Measurements from ENCODE around the gene EPHX1. TPM values are rescaled to one million over a fixed set of nuclear protein-coding genes. Genes with fewer than 3 reads are reported as not detected.

EPHX1 gene
- total and polyA plus RNA-seq, 10 of the 15 experiments (the other 5 are each of a cell fraction or from before 2014, with no cell fraction given): 0.33 to 2.9 (median 0.78) TPM; not detected in 2

DNA sequence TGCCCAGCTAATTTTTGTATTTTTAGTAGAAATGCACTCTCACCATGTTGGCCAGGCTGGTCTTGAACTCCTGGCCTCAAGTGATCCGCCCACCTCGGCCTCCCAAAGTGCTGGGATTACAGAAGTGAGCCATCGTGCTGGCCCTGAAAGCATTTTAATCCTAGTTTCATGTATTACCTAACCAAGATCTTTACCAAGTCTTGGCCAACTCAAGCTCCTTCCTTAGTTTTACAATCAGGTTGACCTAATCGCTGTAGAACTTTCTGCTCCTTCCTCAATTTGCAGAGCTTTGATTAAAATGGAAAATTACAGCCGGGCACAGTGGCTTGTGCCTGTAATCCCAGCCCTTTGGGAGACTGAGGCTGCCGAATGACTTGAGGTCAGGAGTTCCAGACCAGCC is 75.4 kb downstream of the EPHX1 start:
- Histone ChIP-seq H3K4me1 (ENCODE audit: control insufficient read depth, insufficient read depth, low read length) (peaks cover 17% of the 10 kb centered on the region), H3K4me3 (no peak overlapping the region), H3K27me3 (replicated peaks in 1 of 2; ENCODE audit: control insufficient read depth in 2 of 2, insufficient read depth in 2 of 2, low read length in 1 of 2) (no peaks in the 10 kb centered on the region), H3K4me2 (ENCODE audit: control insufficient read depth, insufficient read depth) (no peak overlapping the region), H3K79me2 (ENCODE audit: control insufficient read depth, insufficient read depth, low read length) (peaks cover 25% of the 10 kb centered on the region), H3K9ac (ENCODE audit: control insufficient read depth, insufficient read depth, low read length) (no peak overlapping the region), H3K9me3 (replicated peaks; ENCODE audit: control insufficient read depth, insufficient read depth, low read length) (no peaks in the 10 kb centered on the region), H2AFZ (ENCODE audit: control insufficient read depth, low read depth, low read length) (no peak overlapping the region), H3K36me3 (ENCODE audit: control insufficient read depth in 2 of 2, insufficient read depth in 2 of 2, low read length in 1 of 2) (no peaks in the 10 kb centered on the region), H4K20me1 (ENCODE audit: control insufficient read depth, insufficient read depth) (no peaks in the 10 kb centered on the region), H3K27ac (ENCODE audit: control insufficient read depth, insufficient read depth) (no peak overlapping the region)
- BruUV-seq (replicated peaks): no TSS peak
- 82% methylated on average over 6 of the region's 6 CpGs for WGBS (ENCODE audit: insufficient coverage, insufficient replicate concordance, low lambda C conversion rate, missing lambda C conversion rate)
- ChIA-PET SMC1A (ENCODE audit: uncharacterized antibody, unreplicated experiment) (interaction anchor here (1.0 kb wide), 1 partner anchor 26 kb away, joined by 3 read pairs; no protein-coding TSS in a partner anchor), CTCF (interaction anchor here (0.8 to 4.9 kb wide), 4 partner anchors 11 to 107 kb away, joined by 3 to 40 read pairs (median 4); no protein-coding TSS in a partner anchor), POLR2A (interaction anchor here (1.2 kb wide), 1 partner anchor 19 kb away, joined by 5 read pairs; no protein-coding TSS in a partner anchor), RAD21 (ENCODE audit: unreplicated experiment) (no interaction called here)
- FAIRE-seq (no peak), DNase-seq (ENCODE audit: low read depth, low spot score) (no peak), ATAC-seq (no peak)
- in situ Hi-C loops (cut with MboI): no loop called here
- intact Hi-C loops (cut with micrococcal nuclease; ENCODE audit: unreplicated experiment): no loop called here
- TF ChIP-seq CEBPB (IDR thresholded peaks at IDR 0.05; ENCODE audit: borderline replicate concordance in 1 of 2, low read depth in 2 of 2, low read length in 2 of 2): no peak
- TF ChIP-seq EZH2 (IDR thresholded peaks at IDR 0.05; ENCODE audit: borderline replicate concordance, control insufficient read depth, low read depth, low read length): no peak
- TF ChIP-seq NR2C1 (IDR thresholded peaks at IDR 0.05): no peak
- no peak for TF ChIP-seq ZNF687 (IDR thresholded peaks at IDR 0.05)
- TF ChIP-seq HSF1 (IDR thresholded peaks at IDR 0.05; ENCODE audit: low read depth, low read length): no peak
- TF ChIP-seq RBBP5 (conservative IDR thresholded peaks at IDR 0.05): no peak
- no peak for TF ChIP-seq IKZF1 (conservative IDR thresholded peaks at IDR 0.05)
- no peak for TF ChIP-seq KDM1A (IDR thresholded peaks at IDR 0.05; ENCODE audit: borderline replicate concordance)
- no peak for TF ChIP-seq CHD2 (IDR thresholded peaks at IDR 0.05; ENCODE audit: borderline replicate concordance, low read depth, low read length)
- TF ChIP-seq ESRRA (IDR thresholded peaks at IDR 0.05; ENCODE audit: low read length): no peak
- TF ChIP-seq MEF2A (IDR thresholded peaks at IDR 0.05; ENCODE audit: insufficient read depth, low read depth, low read length): no peak
- TF ChIP-seq, protein P1, sequence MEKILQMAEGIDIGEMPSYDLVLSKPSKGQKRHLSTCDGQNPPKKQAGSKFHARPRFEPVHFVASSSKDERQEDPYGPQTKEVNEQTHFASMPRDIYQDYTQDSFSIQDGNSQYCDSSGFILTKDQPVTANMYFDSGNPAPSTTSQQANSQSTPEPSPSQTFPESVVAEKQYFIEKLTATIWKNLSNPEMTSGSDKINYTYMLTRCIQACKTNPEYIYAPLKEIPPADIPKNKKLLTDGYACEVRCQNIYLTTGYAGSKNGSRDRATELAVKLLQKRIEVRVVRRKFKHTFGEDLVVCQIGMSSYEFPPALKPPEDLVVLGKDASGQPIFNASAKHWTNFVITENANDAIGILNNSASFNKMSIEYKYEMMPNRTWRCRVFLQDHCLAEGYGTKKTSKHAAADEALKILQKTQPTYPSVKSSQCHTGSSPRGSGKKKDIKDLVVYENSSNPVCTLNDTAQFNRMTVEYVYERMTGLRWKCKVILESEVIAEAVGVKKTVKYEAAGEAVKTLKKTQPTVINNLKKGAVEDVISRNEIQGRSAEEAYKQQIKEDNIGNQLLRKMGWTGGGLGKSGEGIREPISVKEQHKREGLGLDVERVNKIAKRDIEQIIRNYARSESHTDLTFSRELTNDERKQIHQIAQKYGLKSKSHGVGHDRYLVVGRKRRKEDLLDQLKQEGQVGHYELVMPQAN (conservative IDR thresholded peaks at IDR 0.05): no peak
- no peak for TF ChIP-seq E2F8 (IDR thresholded peaks at IDR 0.05; ENCODE audit: low read depth, partially characterized antibody)
- TF ChIP-seq SRF (IDR thresholded peaks at IDR 0.05; ENCODE audit: low read depth in 2 of 2, low read length in 2 of 2): no peak
